CD4-positive, alpha-beta T cell treated with Interleukin-4 for 4 hours (primary cell): ENCODE measurements around the gene TOMM22.

Experiments
- DNase-seq: peaks from one replicate; pipeline ENCODE4 v3.0.0-alpha.2; 2020

TOMM22 gene

DNA sequence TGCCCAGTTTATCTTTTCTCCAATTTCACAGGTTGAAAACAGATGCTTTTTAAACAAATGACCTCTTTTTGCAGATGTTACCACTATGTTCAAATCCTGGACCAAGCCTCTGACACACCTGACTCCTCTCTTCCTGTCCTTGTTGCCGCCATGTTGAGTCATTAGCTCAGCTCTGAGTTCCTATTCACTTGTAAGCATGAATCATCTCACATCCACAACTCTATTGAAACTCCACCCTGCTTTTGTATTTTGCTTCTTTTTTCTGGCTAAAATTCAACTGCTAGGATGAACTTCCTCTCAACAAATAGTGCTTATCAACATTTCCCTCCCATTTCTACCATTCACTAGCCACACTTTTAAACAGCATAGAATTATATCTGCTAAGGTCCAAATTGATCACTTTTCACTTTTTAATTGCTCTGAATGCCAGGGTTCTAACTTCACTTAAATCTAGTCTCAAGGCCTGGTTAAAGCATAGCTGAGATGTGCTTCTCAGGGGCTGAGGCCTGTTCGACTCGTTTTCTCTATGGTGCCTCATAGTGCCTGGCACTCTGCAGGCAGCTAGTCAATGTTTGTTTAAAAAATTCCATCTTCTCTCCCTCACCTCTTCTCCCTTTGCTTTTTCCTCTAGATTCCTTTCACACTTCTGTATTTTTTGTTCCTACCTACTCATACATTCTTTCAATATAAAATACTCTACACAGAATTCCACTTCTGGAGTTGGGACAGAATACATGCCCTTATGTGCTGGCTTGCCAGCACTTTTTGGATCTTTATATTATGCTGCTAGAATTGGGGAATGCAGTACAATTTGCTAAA is 15.1 kb downstream of the TOMM22 start:
- DNase-seq: peak; percentile 78

DNA sequence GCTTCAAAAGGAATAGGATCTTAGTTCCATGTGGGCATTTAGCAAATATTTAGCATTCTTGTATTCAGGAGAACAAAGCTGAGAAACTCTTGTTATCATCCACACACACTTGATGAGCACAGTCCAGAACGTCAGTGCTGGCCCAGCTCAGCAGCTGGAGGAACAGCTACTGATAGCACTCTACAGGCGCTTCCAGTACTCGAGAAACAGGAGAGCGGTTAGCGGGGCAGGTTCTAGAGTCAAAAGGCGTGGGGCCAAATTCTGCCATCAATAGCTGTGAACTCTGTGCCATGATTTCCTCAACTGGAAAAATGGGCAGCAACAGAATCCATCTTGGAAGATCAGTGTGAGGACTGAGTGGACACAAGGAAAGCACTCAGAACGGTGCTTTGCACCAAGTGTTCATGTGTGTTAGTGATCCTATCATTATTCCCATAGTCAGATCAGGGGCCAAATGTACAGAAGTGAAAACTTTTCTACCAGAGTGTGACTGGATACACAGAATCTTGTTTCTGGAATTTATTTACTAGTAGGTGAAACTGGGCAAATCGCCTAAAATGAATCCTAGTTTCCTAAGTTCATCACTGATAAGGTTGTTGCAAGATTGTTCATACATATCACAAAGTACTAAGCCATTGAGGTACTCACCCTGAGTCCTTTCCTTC is 15.8 kb downstream of the TOMM22 start:
- DNase-seq: no peak

DNA sequence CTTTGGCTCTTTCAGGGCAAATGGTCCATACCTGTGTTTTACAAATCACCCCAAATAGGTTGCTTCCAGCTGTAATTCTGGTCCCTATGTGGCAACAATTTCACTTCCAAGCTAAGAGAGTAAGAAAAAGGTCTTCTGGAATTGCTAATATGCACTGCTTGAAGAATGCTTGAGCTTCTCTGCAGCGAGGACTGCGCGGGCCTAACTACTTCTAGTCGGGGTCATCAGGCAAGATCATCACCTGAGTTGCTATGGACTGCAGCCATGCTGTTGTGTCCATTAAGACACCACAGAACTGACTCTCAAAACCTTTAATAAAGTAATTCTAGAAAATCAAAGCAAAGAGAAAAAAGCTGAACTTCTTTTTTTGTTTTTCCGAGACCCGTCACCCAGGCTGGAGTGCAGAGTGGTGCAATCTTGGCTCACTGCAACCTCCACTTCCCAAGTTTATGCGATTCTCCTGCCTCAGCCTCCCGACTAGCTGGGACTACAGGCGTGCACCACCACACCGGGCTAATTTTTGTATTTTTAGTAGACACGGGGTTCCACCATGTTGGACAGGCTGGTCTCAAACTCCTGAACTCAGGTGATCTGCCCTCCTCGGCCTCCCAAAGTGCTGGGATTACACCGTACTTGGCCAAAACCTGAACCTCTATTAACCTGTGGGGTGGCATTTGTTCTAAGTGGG is 16.8 kb downstream of the TOMM22 start:
- no peak for DNase-seq

DNA sequence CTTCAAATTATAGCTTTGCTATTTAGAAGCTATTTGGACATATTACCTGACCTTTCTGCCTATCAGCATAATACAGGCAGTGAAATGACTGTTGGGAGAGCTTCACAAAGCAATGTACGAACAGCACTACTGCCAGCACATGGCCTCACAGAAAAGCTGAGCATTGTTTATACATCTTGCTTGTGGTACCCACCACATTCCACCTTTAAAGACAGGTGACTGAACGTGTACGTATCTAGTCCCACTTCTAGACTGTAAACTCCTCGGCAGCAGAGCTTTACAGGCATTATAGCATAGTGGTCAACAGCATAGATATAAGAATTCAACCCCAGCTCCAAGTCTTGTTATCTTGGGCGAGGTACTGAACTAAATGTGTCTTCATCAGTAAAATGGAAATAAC is 17.4 kb downstream of the TOMM22 start:
- no peak for DNase-seq

DNA sequence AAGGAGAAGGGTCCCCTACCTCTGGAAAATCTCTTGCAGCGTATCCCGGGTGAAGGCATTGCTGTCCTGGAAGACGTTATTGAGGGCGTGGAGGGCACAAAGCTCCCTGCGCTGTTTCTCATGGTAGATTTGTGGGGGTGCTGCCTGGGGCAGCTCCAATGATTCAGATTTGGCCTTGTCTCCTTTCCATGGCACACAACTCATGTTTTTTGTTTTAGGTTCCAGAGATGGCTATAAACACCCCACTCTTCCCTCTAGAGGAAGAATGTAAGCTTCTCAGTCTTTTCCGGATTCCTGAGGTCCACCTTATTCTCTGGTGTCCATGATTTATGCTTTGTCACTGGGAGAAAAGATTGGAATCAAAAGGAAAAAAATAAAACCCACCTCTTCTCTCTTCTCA is 18.0 kb downstream of the TOMM22 start:
- DNase-seq: no peak

DNA sequence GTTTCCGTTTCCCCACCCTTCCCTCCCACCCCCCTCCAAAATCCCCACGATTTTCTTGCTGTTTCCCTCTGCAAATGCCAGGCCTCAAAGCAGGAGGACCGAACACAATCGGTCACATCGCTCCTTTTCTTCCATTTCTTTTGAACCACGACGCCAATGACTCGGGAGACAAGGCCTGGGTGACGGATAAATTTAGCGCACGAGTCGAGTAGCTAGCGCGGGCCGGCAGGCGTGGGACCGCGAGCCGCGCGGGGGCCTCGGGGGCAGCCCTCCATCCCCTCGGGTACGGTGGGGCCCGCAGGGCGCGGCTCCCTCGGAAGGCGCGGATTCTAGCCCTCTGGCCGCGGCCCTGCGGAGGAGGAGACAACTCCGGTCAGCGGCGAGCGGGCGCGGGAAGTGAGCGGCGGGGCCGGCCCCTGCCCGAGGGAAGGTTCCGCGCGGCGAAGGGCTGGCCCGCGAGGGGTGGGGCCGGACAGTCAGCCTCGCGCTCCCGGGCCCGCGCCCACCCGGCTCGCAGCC is 18.6 kb downstream of the TOMM22 start:
- DNase-seq: no peak

DNA sequence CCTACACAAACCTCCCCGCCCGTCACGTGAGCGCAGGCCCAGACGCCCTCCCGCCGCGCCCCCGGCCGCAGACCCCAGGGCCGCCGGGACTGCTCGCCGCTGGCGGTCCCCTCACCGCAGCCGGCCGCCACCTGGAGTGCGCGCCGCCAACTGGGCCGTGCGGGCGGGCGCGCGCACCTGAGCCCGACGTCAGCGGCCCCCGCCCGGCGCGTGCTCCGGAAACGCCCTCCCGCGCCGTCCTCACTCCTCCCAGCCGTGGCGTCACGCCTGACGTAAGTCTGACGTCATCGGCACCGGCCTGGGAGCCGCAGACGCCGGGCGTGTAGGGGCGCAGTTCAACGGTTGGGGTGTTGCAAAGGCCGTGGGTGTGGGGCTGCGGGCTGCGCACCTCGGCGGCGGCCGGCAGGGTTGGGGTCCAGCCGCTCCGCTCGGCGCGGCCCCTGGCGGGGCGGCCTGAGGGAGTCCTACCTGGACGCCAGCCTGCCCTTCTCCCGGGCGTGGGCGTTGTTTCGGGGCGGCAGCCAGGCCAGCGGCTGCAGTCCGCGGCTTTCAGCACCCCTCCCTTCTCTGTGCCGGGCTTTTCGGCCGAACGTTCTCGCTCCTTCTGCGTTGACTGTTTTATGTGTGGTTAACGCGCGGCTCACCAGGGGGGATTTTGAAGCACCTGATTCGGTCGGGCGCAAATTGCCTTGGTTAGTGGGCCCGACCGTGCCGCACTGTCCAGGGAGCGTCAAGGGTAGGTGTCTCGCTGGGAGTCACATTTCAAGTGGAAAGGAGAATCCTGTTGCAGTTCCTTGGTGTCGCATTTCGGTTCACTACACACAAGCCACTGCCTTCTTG is 19.3 kb downstream of the TOMM22 start, which contains the start of gene JOSD1:
Gene JOSD1, minus strand, starts transcription at position 155 of the 840 bp plus-strand sequence. CDS start 956 bp downstream, outside the sequence.
- peak; percentile 96 for DNase-seq

DNA sequence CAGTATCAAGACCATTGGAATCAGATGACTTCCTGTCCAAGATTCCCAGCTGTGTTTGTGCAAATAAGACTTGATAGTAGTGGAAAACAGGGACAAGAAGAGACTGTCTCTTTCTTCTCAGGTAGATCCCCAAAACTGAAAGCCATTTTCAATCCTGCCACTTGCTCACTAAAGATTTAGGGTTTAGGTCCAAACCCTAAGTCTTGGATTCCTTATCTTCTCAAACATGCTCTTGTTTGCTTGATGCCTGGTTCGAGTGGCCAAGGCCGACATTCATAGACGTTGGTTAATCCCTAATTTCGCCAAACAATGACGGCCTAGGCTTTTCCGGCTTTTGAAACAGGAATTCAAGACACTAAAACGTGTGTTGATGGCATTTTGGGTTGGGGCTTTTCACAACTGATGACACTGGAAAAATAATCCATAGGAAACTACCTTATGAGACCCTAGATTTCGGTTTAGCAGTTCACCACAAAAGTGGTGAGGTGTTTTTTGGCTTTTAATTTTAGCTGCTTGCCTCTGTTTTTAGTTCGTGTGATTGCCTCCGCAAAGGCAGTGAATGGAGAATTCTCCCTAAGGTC is 23.0 kb downstream of the TOMM22 start:
- DNase-seq: no peak

DNA sequence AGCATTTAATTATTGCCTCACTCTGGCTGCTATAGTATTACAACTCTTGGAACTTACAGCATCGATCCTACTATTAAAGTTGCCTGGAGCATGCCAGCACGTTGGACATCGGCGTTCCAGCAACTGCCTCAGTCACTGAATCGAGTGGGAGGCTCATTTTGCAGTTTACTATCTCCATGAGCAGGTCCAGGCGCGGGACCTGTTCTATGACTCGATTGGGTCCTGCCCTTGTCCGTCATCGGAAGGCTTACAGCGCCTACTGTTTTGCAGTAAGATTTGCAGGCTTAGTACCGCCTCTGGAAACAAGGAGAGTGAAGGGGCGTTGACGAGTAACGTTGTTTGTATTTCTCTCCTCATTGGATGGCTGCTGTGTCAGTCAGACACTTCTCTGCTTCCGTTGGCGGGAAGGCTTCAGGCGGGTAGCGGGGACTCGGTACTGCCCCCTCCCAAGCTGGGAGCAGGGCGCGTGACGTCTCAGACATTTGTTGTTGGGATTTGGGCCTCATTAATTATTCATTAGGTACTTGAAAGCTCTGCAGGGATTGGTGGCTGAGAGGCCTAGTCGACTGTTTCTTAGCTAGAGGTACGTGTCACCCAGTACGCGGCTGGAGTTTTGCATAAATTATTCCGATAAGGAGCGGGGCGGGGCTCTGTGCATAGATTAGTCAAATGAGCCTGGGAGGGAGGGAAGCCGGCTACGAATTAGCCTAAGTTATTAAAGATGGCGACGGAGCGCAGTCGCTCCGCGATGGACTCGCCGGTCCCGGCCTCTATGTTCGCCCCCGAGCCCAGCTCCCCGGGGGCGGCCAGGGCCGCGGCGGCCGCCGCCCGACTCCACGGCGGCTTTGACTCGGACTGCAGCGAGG is 23.7 kb downstream of the TOMM22 start, which contains the start of gene GTPBP1:
Gene GTPBP1, plus strand, starts transcription at position 710 of the 866 bp plus-strand sequence. Its CDS starts 12 bp downstream, at position 722.
- peak; percentile 100 for DNase-seq

DNA sequence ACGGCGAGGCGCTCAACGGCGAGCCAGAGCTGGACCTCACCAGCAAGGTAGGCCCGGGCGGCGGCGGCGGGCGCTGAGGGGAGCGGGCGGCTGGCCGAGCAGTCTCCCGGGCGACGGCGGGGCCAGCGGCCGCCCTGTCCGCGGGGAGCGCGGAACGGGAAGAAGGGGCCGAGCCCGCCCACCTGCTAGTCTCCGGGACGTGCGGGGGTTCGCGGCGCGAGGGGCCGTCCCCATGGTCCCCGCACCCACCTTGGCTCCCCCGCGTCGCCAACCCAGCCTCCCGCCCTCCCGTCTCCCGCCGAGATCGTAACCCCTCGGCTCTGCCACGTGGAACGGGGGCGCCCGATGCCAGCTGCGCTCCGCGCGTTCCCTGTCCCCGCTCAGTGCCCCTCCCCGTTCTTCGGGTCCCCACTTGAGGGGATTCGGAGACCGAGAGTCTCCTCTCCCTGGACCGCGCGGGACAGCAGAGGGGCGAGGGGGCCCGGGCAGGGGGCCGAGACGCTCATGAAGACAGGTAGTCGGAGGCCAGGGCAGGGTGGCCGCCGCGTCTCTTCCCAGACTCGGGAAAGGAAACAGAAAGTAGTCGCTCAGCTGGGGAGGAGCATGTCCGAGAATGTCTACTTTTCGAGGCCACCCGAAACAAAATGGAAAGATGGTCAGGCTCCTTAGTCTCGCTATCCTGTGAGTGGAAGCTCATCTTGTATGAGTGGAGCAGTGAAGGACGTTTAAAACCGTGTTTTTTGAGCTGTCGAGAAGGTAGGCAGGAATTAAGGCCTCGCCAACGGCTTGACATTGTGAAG is 24.5 kb downstream of the TOMM22 start:
- DNase-seq: no peak

DNA sequence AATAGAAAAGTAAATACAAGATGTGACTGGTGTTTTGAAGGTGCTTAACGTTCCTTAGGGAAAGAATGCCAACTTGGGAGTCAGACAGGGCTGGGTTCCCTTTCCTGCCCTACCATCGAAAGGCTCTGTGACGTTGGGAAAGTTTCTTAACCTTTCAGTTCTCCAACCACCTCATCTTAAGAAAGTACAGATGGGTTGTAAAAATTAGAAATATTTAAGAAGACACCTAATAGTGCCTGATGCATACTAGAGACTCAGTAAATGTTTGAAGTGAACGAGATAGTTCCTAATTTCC is 25.1 kb downstream of the TOMM22 start:
- DNase-seq: no peak

DNA sequence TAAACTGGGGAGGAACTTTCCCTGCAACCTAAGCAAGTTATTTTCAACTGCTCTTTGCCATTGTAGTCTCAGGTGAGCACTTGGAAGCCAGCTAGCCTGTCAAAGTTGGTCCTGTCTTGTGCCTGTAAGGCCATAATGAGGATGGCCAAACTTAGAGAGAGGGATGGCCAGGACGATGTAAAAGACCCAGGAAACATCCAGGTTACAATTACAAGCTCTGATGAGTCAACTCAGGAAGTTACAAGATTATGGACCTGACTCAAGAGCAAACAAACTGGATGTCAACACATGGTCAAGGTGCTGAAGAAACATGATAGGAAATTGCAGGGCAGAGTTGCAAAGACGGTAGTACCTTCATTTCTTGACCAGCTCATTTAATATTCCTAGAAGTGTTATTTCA is 25.6 kb downstream of the TOMM22 start:
- no peak for DNase-seq

DNA sequence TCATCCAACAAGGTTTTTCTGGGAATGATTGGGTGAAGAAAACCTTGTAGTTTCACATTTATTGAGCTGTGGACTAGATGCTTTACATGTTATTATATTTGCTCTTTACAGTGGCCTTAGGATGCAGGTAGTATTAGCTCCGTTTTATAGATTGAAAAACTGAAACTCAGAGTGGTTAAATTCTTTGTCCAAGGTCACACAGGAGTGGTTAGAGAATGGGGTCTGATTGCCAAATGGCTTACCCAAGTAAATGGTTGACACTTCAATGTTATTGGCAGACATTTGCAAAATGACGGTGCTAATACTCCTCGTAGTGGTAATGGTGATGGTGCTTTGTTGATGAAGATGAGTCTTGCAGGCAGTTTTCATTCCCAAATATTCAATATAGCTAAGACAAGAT is 26.2 kb downstream of the TOMM22 start:
- no peak for DNase-seq

DNA sequence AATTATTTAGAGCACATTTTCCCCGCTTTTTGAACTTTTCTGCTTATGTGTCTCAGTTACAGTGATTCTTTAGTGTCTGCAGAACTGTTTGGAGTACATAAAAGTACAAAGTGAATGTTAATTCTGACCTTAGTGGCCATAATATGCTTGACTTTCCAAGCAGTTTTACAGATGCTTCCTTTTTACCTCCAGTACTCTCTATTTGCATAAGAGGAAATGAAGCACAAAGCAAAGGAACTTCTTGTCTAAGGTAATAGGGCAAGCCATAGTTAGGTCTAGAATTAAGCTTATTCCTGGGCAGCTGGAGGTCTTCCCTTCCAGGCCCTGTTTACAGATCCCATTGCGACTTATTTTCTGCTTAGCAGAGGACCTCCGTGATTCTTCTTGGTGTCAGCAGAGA is 27.5 kb downstream of the TOMM22 start:
- DNase-seq: no peak

DNA sequence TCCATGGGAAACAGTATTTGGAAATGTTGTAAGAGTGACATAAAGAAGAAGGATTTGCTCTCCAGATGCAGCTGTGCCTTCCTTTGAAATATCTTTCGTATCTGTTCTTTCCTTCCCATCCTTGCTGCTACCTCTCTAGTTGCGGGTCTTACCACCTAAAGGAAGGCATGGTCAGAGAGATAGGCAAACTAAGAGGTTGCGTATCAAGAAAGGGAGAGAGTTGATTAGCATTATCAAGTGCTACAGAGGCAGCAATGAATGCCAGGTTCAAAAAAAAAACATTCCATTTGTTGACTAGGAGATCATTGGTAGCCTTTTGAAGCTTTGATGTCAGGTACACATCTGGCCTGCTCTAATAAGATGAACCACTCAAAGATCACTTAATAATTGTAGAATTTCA is 28.6 kb downstream of the TOMM22 start:
- no peak for DNase-seq

DNA sequence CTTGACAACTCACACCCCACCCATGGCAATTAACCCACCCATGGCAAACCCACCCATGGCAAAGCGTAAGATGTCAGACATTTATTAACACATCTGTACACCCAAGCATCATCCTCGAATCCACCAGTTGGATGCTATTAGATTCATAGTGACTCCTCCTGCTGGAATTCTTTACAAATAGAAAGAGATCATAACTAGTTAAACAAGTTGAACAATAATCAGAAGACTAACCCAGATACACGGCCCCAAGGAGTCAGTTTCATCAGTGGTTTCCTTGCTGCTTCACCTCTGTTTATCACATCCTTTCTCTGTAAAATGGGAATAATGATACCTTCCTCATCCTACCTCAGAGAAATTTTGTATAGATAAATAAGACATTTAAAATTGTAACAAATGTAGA is 29.1 kb downstream of the TOMM22 start:
- no peak for DNase-seq

DNA sequence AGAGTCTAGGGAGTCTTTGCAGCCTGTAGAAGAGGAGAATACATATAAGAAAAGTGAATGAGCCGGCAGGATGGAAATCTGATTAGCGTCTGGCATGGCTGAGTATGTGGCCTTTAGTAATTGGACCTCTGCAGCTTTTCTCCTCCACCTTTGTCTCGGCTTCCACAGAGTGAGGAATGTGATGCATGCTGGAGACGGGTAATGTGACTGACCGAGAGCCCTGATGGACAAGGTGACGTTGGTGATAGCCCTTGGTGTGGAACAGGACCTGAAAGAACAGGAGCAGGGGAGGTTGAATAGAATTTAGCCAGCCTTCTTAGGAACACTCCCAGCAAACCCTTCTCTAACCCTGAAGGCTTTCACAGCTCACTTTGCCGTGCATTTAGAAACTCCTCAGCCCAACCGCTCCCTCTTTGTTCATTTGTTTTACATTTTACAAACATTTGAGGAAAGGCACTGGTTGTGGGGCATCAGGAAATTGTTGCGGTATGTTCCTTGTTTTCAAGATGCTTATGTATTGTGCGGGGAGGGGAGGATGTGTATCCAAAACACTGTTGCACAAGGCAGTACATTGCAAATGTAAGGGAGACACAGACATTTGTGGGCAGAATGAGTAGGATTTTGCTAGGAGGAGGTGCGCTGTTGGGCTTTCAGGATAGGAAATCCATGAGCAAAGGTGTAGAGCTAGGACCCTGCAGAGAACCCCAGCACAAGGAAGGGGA is 30.9 kb downstream of the TOMM22 start:
- no peak for DNase-seq

DNA sequence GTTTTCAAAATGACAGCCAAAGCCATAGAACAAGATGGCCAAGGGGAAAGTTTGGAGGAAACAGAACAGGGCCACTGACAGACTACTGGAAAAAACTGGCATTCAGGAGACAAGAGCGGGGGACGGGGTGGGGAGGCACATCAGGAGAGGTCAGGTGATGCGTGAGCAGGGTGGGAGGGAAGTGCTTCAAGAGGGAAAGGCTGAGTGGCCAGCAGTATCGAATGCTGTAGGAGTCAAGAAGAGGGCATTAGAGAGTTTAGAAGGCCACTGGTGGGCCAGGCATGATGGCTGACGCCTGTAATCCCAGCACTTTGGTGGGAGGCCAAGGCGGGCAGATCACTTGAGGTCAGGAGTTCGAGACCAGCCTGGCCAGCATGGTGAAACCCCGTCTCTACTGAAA is 32.2 kb downstream of the TOMM22 start:
- no peak for DNase-seq

DNA sequence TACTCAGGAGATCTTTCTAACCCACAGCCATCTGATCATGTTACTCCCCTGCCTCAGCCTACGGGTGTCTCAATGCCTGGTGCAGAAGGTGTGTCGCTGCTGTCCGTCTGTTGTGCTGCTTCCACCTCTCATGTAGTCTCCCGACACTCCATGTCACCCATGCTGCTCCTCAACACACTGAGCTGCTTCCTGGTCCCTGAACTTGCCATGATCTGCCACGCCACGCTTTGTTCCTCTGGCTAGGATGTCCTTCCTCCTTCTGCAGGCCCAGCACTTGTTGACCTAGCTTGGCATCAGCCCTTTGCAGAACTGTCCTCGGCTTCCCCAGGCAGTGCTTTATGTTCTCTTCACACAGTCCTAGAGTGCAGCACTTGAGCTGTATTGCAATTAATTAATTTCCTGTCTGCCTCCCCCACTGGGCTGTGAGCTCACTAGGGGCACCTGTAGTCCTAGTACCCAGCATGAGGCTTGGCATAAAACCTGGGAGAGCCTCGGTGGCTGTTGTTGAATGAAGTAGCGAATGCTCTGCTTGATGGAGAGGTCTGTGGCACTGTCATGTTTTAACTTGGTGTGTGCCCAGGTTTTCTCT is 33.5 kb downstream of the TOMM22 start:
- DNase-seq: no peak
